GM03348 (cell line): Measurements from ENCODE around the gene XYLB.
A peak's percentile ranks its signal among the peaks of the same experiment; 100 is the strongest.

Experiments used
- DNase-seq: peaks from one replicate; pipeline ENCODE4 v3.0.0; 2012; ENCODE audit warnings: low spot score

The XYLB gene

DNA sequence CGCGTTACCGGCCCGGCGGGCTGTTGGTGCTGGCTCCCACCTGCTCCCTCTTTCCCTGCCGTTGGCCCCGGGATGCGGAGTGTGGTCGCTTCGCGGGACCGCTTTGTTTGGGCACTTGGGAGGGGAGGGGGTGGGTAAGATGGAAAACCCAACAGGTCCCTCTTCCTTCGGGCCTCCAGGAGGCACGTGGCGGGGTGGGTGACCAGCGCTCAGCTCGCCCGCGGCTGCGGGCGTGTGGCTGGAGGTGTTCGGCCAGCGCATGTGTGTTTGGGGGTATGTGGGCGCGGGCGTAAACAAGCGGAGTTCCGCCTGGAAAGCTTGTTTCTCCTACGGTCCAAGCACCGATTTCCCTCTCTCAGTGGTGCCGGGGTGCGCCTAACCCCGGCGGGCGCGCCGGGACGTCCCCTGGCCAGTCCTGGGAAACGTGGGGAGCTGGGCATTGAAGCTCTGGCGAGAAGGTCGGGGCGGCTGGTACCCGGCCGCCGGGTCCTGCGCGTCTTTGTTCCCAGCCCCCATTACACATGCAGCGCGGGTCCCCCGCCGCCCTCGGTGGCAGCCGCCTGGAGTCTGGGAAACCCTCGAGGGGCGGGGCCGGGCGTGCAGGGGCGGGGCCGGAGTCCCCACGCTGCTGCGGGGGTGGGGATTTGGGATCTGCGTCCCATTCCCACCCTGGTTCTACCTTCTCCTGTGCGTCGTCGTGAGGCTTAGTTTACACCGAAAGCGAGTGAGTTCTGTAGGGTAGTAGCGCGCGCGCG, 108.5 kb downstream of the XYLB start:
- DNase-seq = peak; percentile 82

GRCh38 chr3:38455639-38456430, 109.2 kb downstream of the XYLB start:
- DNase-seq = no peak

DNA sequence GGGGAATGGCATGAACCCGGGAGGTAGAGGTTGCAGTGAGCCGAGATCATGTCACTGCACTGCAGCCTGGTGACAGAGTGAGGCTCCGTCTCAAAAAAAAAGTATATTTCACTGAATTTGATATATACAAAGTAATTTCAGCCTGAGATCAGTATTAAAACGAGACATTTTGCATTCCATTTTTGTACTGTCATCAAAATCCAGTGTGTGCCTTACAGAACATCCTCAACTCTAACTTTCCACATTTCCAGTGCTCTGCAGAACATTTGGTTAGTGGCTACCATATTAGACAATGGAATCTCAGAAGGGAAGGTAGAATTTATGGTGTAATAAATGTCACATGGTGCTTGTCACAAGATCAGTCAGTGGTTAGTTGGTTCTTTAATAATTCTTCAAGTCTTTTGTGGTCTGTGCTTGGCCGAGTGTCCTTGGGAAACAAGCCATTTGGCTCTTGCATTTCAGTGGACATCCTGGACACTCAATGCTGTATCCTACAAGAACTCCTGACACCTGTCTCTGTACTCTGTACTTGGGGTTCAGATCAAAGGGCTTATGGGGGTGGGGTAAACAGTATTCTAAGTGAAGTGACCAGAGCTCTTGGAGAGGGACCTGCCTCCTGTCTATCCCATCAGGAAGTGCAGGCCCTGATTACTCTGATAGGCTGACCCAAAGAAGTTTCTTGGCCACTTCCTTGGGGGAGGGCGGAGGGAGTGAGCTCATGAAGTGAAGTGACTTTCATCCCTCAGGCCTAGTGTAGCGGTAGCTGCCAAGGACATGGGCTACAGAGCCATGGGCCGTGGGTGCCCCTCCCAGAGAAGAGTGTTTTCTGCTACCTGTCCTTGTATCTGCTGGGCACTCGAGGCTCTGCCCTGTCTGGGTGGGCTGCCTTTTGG, 110.8 kb downstream of the XYLB start:
- no peak for DNase-seq

- DNase-seq = no peak
These were observed 112.4 kb downstream of the XYLB start for GRCh38 chr3:38458796-38459498.

DNA sequence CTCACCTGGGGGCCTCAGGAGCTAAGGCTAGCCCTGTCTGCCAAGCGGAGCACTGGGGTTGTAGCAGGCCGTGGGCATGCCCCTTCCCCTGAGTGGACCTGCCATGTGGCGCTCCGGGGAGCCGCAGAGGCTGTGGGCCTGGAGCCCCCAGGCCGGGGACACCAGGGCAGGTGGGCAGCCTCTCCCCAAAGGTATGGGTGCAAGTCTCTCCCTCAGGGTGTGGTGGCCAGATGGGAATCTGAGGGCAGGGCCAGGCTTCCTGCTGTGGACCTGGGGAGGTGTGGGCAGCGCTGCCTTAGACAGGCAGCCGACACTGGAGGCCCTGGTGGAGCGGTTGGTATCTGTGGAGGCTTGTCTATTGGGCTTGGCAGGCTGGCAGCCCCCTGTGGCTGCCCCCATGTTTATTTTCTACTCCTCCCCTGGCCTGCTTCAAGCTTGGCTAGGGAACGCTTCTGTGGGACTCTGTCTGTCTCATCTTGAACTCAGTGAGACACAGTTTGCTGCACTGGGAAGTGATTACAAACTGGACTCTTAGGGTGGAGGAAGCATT, 113.0 kb downstream of the XYLB start:
- DNase-seq = no peak

GRCh38 chr3:38460377-38461270, 114.0 kb downstream of the XYLB start:
- no peak for DNase-seq
